ENCODE measurements around the gene LRRC8B. TPM values are rescaled to one million over a fixed set of nuclear protein-coding genes. Genes with fewer than 3 reads are reported as not detected.

LRRC8B gene
- total RNA-seq, 2 donors from 2014 or later, result 5.5 to 8.2 TPM

GRCh38 chr1:89532228-89532627, 7.6 kb downstream of the LRRC8B start:
- no peak overlapping the region for H3K27ac ChIP-seq
- no peaks in the 10 kb centered on the region for H3K9me3 ChIP-seq
- no peak overlapping the region for H3K4me3 ChIP-seq
- no peak for DNase-seq (ENCODE audit: low spot score)
- no peaks in the 10 kb centered on the region for H3K27me3 ChIP-seq
- no peaks in the 10 kb centered on the region for H3K36me3 ChIP-seq
- no peak for TF ChIP-seq CTCF (IDR thresholded peaks at IDR 0.05)
- H3K4me1 ChIP-seq, result no peaks in the 10 kb centered on the region

- Histone ChIP-seq H3K4me1 (no peaks in the 10 kb centered on the region), H3K27ac (no peak overlapping the region), H3K4me3 (no peak overlapping the region), H3K36me3 (no peaks in the 10 kb centered on the region), H3K9me3 (no peaks in the 10 kb centered on the region), H3K27me3 (no peaks in the 10 kb centered on the region)
- DNase-seq (ENCODE audit: low spot score), result no peak
- no peak for TF ChIP-seq CTCF (IDR thresholded peaks at IDR 0.05)
These were observed 8.2 kb downstream of the LRRC8B start for GRCh38 chr1:89532866-89533265.

GRCh38 chr1:89535537-89535936, 10.9 kb downstream of the LRRC8B start:
- H3K27ac ChIP-seq, result no peak overlapping the region
- no peaks in the 10 kb centered on the region for H3K36me3 ChIP-seq
- H3K27me3 ChIP-seq, result no peaks in the 10 kb centered on the region
- no peak overlapping the region for H3K4me3 ChIP-seq
- H3K9me3 ChIP-seq, result no peaks in the 10 kb centered on the region
- peaks cover 0 to 5% of the 10 kb centered on the region in 2 donors for H3K4me1 ChIP-seq
- no peak for DNase-seq (ENCODE audit: low spot score)
- TF ChIP-seq CTCF (IDR thresholded peaks at IDR 0.05), result no peak

- no peaks in the 10 kb centered on the region for H3K36me3 ChIP-seq
- H3K4me1 ChIP-seq, result peaks cover 0 to 7% of the 10 kb centered on the region in 2 donors
- DNase-seq (ENCODE audit: low spot score), result no peak
- H3K27ac ChIP-seq, result no peak overlapping the region
- no peak overlapping the region for H3K4me3 ChIP-seq
- H3K9me3 ChIP-seq, result no peaks in the 10 kb centered on the region
- TF ChIP-seq CTCF (IDR thresholded peaks at IDR 0.05), result no peak
- no peaks in the 10 kb centered on the region for H3K27me3 ChIP-seq
These were observed 12.1 kb downstream of the LRRC8B start for GRCh38 chr1:89536555-89537341.

- Histone ChIP-seq H3K27ac (peak overlapping the region in 1 of 2 donors; percentile 21), H3K4me1 (peaks cover 0 to 7% of the 10 kb centered on the region in 2 donors), H3K27me3 (no peaks in the 10 kb centered on the region), H3K9me3 (no peaks in the 10 kb centered on the region), H3K36me3 (no peaks in the 10 kb centered on the region), H3K4me3 (no peak overlapping the region)
- no peak for TF ChIP-seq CTCF (IDR thresholded peaks at IDR 0.05)
- DNase-seq (ENCODE audit: low spot score), result no peak
These were observed 13.7 kb downstream of the LRRC8B start for GRCh38 chr1:89538361-89538760.

- DNase-seq (ENCODE audit: low spot score), result no peak
- H3K27me3 ChIP-seq, result no peaks in the 10 kb centered on the region
- no peaks in the 10 kb centered on the region for H3K9me3 ChIP-seq
- TF ChIP-seq CTCF (IDR thresholded peaks at IDR 0.05), result no peak
- H3K36me3 ChIP-seq, result no peaks in the 10 kb centered on the region
- H3K27ac ChIP-seq, result no peak overlapping the region
- no peak overlapping the region for H3K4me3 ChIP-seq
- H3K4me1 ChIP-seq, result peaks cover 0 to 7% of the 10 kb centered on the region in 2 donors
These were observed 14.5 kb downstream of the LRRC8B start for GRCh38 chr1:89539128-89539527.
